Activated CD8-positive, alpha-beta T cell treated with anti-CD3 and anti-CD28 coated beads for 36 hours (primary cell): ENCODE data around the gene FAM156A. TPM values are rescaled to one million over a fixed set of nuclear protein-coding genes. Genes with fewer than 3 reads are reported as not detected.
"Not testable (repeated sequence)": the region's sequence is repeated elsewhere in the genome, so short reads cannot be mapped to it uniquely, and the experiment has no call there.

ENCODE experiments used
- ATAC-seq: fragments of 200-7000 bp; cut with Tn5 transposase; one replicate; pipeline ENCODE4 v1.10.0; 2021; ENCODE audit warnings: mild to moderate bottlenecking, moderate library complexity
- CTCF ChIA-PET: fragments of 350-600 bp; sonication (Branson Sonifier 250); formaldehyde crosslinking; loops from one replicate; lab custom pipeline; 2021; ENCODE audit warnings: antibody characterized with exemption; lab: Charles Lee
- POLR2A ChIA-PET: fragments of 350-600 bp; sonication (Branson Sonifier 250); formaldehyde crosslinking; loops from one replicate; lab custom pipeline; 2021; ENCODE audit warnings: antibody characterized with exemption; lab: Charles Lee
- DNase-seq: peaks from one replicate; pipeline ENCODE4 v3.0.0-alpha.2; 2020
- H3K27ac Mint-ChIP-seq: one replicate; pipeline ENCODE4 v1.8.0; 2021; ENCODE audit warnings: mild to moderate bottlenecking, mixed read lengths
- H3K27me3 Mint-ChIP-seq: one replicate; pipeline ENCODE4 v1.8.0; 2021; ENCODE audit warnings: mixed read lengths
- H3K36me3 Mint-ChIP-seq: one replicate; pipeline ENCODE4 v1.8.0; 2021; ENCODE audit warnings: low read depth, mixed read lengths
- H3K4me1 Mint-ChIP-seq: one replicate; pipeline ENCODE4 v1.8.0; 2021; ENCODE audit warnings: low read depth, mixed read lengths
- H3K4me3 Mint-ChIP-seq: one replicate; pipeline ENCODE4 v1.8.0; 2021; ENCODE audit warnings: mild to moderate bottlenecking, moderate library complexity, mixed read lengths
- H3K9me3 Mint-ChIP-seq: one replicate; pipeline ENCODE4 v1.8.0; 2021; ENCODE audit warnings: mixed read lengths
- intact Hi-C: fragments of 100-400 bp; cut with micrococcal nuclease; formaldehyde crosslinking; loops from one replicate; pipeline ENCODE4 v1.10.0; 2022
- total RNA-seq, 2 experiments: library from RNA; stranded (reverse); gene quantifications; one replicate each; pipeline ENCODE4 v1.2.3, GENCODE V29; 2021

The FAM156A gene
- total RNA-seq, 2 experiments from 2014 or later = 20.6 to 21.0 TPM

- intact Hi-C loops, DNase-seq, H3K9me3 Mint-ChIP-seq, POLR2A ChIA-PET, CTCF ChIA-PET, H3K36me3 Mint-ChIP-seq, H3K27me3 Mint-ChIP-seq, ATAC-seq, H3K4me3 Mint-ChIP-seq, H3K4me1 Mint-ChIP-seq, H3K27ac Mint-ChIP-seq: not testable (repeated sequence)
Observed at GRCh38 chrX:52906072-52906471, 52.2 kb downstream of the FAM156A start.

- H3K36me3 Mint-ChIP-seq, POLR2A ChIA-PET, H3K27ac Mint-ChIP-seq, intact Hi-C loops, CTCF ChIA-PET, ATAC-seq, H3K9me3 Mint-ChIP-seq, H3K4me3 Mint-ChIP-seq, H3K27me3 Mint-ChIP-seq, H3K4me1 Mint-ChIP-seq, DNase-seq: not testable (repeated sequence)
Observed at GRCh38 chrX:52905531-52905930, 52.8 kb downstream of the FAM156A start.

Other genes starting within 250 kb of the FAM156A start
- not detected for gene SSX2B, start 207.3 kb downstream of the FAM156A start, total RNA-seq
- not detected for gene SPANXN5, start 161.1 kb downstream of the FAM156A start, total RNA-seq
- not detected for gene XAGE5, start 147.2 kb downstream of the FAM156A start, total RNA-seq
- gene XAGE3, start 90.4 kb downstream of the FAM156A start, total RNA-seq = not detected
- gene FAM156B, start 61.2 kb downstream of the FAM156A start, total RNA-seq = 10 to 100 TPM; 14.5 to 16.2 TPM
- under 1 TPM; 0.36 to 0.70 TPM for gene GPR173, start 90.3 kb upstream of the FAM156A start, total RNA-seq
- gene TSPYL2, start 123.8 kb upstream of the FAM156A start, total RNA-seq = 10 to 100 TPM; 56.8 to 61.0 TPM
- 10 to 100 TPM; 11.1 to 11.7 TPM for gene KANTR, start 135.6 kb upstream of the FAM156A start, total RNA-seq